Astrocyte of the spinal cord (primary cell): ENCODE measurements around the gene ZNF780B.

Experiments
- DNase-seq: peaks from one replicate; pipeline ENCODE4 v3.0.0; 2011; ENCODE audit warnings: low read depth, low spot score
- H3K4me3 ChIP-seq: 2 replicates; pipeline ENCODE4 v1.5.1; 2011; ENCODE audit warnings: low read depth, mild to moderate bottlenecking, low read length, moderate library complexity
- CTCF ChIP-seq: IDR thresholded peaks from 2 replicates; pipeline ENCODE4 v1.5.1; 2012; ENCODE audit warnings: low read depth, mild to moderate bottlenecking, low read length, inconsistent platforms
- in situ Hi-C: cut with HindIII; loops from 2 replicates; pipeline ENCODE4 v1.10.0; 2017; ENCODE audit warnings: low sequenced_read_pairs

ZNF780B gene

DNA sequence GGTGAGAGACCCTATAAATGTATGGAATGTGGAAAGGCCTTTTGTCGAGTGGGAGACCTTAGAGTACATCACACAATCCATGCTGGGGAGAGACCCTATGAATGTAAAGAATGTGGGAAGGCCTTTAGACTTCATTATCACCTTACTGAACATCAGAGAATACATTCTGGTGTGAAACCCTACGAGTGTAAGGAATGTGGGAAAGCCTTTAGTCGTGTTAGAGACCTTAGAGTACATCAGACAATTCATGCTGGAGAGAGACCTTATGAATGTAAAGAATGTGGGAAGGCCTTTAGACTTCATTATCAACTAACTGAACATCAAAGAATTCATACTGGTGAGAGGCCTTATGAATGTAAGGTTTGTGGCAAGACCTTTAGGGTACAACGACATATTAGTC lies 42.0 kb downstream of the ZNF780B start:
- DNase-seq = no peak
- in situ Hi-C loops = no loop called here
- TF ChIP-seq CTCF = no peak
- H3K4me3 ChIP-seq = no peak overlapping the region

- in situ Hi-C loops = no loop called here
- no peak for DNase-seq
- no peak overlapping the region for H3K4me3 ChIP-seq
- no peak for TF ChIP-seq CTCF
Observed at GRCh38 chr19:40009674-40010073, 46.4 kb downstream of the ZNF780B start.

GRCh38 chr19:40006273-40006691 lies 49.7 kb downstream of the ZNF780B start:
- peak; percentile 89 for DNase-seq
- no peak overlapping the region for H3K4me3 ChIP-seq
- no peak for TF ChIP-seq CTCF
- in situ Hi-C loops = no loop called here

DNA sequence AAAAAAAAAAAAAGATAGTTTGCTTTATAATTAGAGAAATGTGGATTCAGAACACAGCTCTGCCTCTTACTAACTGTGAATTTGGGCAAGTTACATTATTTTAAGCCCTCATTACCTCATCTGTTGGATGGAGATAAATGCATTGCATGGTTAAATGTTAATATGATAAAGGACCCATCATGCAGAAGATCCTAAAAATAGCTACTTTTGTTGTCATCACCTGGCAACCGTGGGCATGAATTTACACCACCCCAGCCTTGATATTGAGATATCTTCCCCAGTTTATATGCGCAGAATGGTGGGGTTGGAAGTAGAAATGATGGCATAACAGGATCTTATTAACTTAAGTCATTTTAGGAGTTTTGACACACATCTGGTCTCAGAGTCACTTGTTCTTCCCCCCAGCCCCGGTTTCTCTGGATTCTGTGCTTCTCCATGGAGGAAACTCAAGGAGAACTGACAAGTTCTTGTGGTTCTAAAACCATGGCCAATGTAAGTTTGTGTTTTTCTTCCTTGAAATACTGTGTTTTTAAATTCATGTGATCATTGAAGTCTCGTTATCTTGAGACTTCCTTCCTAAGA lies 50.2 kb downstream of the ZNF780B start:
- in situ Hi-C loops = no loop called here
- TF ChIP-seq CTCF = no peak
- no peak for DNase-seq
- H3K4me3 ChIP-seq = no peak overlapping the region

DNA sequence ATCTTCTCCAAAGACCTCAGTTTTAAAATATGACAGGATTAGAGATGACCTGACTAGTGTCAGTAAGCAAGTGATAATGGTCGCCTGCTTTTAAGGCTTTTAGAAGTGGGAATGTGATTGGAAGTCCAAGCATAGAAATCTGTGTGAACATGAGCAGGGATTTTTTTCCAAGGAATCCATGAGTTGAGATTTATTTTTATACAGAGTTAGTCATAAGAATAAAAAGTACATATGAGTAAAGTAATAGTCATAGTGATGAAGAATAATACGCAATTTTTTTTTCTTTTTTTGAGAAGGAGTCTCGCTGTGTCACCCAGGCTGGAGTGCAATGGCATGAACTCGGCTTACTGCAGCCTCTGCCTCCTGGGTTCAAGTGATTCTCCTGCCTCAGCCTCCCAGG lies 57.5 kb downstream of the ZNF780B start:
- in situ Hi-C loops = no loop called here
- H3K4me3 ChIP-seq = no peak overlapping the region
- no peak for TF ChIP-seq CTCF
- peak; percentile 32 for DNase-seq

DNA sequence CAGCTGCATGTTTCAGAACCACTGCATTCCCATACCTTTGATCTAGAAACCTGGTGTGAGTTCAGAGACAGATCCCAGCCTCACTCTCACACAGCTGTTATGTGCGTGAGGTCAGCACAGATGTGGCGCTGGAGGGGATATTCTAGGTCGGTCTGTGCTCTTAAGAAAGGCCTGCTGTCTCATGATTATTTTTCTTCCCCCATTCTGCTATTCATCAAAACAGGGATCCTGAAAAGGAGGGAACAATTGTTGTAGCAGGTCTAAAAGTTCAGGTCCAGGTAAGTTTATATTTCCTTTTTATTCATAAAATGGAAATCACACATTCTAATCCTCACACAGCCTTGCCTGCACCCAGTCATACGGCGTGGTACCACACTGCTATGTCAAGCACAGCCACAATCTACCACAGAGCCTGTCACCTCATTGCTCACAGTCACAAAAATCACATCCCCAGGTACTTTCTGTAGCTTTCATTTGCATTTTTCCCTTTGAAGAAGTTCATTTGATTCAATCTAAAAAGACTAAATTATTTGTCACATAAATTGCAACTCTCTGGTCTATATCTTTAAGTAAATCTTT lies 58.3 kb downstream of the ZNF780B start:
- peak overlapping the region; percentile 77 for H3K4me3 ChIP-seq
- DNase-seq = no peak
- in situ Hi-C loops = no loop called here
- TF ChIP-seq CTCF = no peak
